Gastrocnemius medialis (tissue), 4 donors: ENCODE measurements around the gene ZBTB16. TPM values are rescaled to one million over a fixed set of nuclear protein-coding genes. Genes with fewer than 3 reads are reported as not detected.

Experiments
- ATAC-seq, 2 donors: fragments of 150-250 bp; one replicate each; pipeline ENCODE4 v1.9.1; 2016
- DNase-seq, 2 donors: peaks; one replicate each; pipeline ENCODE4 v3.0.0-alpha.2; 2019
- H3K27ac ChIP-seq, 4 donors: fragments of 200-600 bp; sonication (generic); 1 replicate in 1 of 4; 2 replicates in 3 of 4; pipeline ENCODE4 v1.5.1; 2016 to 2018; ENCODE audit warnings: mild to moderate bottlenecking in 2 of 4, moderate library complexity in 1 of 4
- H3K27me3 ChIP-seq, 3 donors: fragments of 200-600 bp; sonication (generic) in 2 of 3; 1 replicate in 1 of 3; 2 replicates in 2 of 3; pipeline versions ENCODE4 v1.5.1 to v1.6.0; 2016 to 2019; ENCODE audit warnings: mild to moderate bottlenecking in 1 of 3, moderate library complexity in 1 of 3
- H3K36me3 ChIP-seq, 2 donors: fragments of 200-600 bp; sonication (generic) in 1 of 2; one replicate each; pipeline ENCODE4 v1.5.1; 2017 to 2018
- H3K4me1 ChIP-seq, 2 donors: fragments of 200-600 bp; sonication (generic) in 1 of 2; one replicate each; pipeline ENCODE4 v1.5.1; 2016 to 2017; ENCODE audit warnings: mild to moderate bottlenecking in 2 of 2
- H3K4me3 ChIP-seq, 4 donors: fragments of 200-600 bp; sonication (generic) in 3 of 4; 1 replicate in 1 of 4; 2 replicates in 3 of 4; pipeline ENCODE4 v1.5.1; 2016 to 2019; ENCODE audit warnings: mild to moderate bottlenecking in 2 of 4
- H3K9me3 ChIP-seq, 3 donors: fragments of 200-600 bp; sonication (generic) in 2 of 3; 1 replicate in 1 of 3; 2 replicates in 2 of 3; pipeline ENCODE4 v1.5.1; 2016 to 2019
- POLR2A ChIP-seq, 2 donors: fragments of 450-650 bp; IDR thresholded peaks; one replicate each; pipeline ENCODE4 v1.6.1; 2017; ENCODE audit warnings: antibody characterized with exemption in 2 of 2, mild to moderate bottlenecking in 2 of 2, moderate library complexity in 2 of 2
- in situ Hi-C, 4 donors: fragments of 200-750 bp; cut with MboI; loops; one replicate each; pipeline versions ENCODE4 v1.15.0 to v1.8.0; 2017; ENCODE audit warnings: low sequenced_read_pairs in 4 of 4
- intact Hi-C: fragments of 100-400 bp; cut with DNase I; formaldehyde crosslinking; loops from one replicate; pipeline ENCODE4 v1.15.1; 2023; ENCODE audit warnings: low total_unique reads
- total RNA-seq, 4 donors: library from RNA; depleted of rRNA; stranded (reverse); fragments of >200 nt; gene quantifications; one replicate each; pipeline versions ENCODE4 v1.1.0 to v1.2.3, GENCODE V29; 2016
- TF ChIP-seq, protein P1 (sequence below), 5 experiments: fragments of 450-650 bp in 3 of 5; fragments of 200-600 bp in 2 of 5; sonication (generic) in 2 of 5; IDR thresholded peaks in 4 of 5; conservative IDR thresholded peaks in 1 of 5; 1 replicate in 4 of 5; 2 replicates in 1 of 5; pipeline ENCODE4 v1.5.1; 2016 to 2019; ENCODE audit warnings: antibody characterized with exemption in 5 of 5, mild to moderate bottlenecking in 3 of 5, moderate library complexity in 3 of 5

Gene ZBTB16
- total RNA-seq, 4 donors from 2014 or later: 156 to 250 (median 196) TPM

DNA sequence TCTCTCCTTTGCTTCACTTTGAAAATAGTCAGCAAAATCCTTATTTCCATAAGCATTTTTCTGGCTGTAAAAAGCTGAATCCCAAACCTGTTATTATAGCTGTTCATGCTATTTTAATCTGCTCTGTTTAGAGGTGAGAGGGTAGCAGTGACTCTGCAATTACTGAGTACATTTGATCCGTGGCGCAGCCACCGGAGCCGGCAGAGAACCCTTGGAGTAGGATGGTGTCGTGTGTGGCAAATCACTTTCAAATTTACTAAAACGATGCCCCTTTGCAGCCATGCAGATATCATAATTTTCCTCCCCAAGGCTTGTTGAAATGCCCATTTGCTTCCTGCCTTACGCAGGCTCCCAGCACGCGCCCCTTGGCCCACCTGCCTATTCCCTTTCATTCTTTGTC is 69.6 kb downstream of the ZBTB16 start:
- Histone ChIP-seq H3K27ac (peak overlapping the region; percentile 94 to 99 (median 96)), H3K4me1 (peaks cover 97 to 98% of the 10 kb centered on the region in 2 donors), H3K9me3 (no peaks in the 10 kb centered on the region), H3K36me3 (peaks cover 0 to 27% of the 10 kb centered on the region in 2 donors), H3K4me3 (peak overlapping the region; percentile 6 to 36 (median 28)), H3K27me3 (no peaks in the 10 kb centered on the region)
- ATAC-seq (peak in 1 of 2 donors; percentile 22), DNase-seq (no peak)
- intact Hi-C loops: no loop called here
- in situ Hi-C loops: no loop called here
- TF ChIP-seq POLR2A (IDR thresholded peaks at IDR 0.05): peak; percentile 32 to 51
- TF ChIP-seq, protein P1, sequence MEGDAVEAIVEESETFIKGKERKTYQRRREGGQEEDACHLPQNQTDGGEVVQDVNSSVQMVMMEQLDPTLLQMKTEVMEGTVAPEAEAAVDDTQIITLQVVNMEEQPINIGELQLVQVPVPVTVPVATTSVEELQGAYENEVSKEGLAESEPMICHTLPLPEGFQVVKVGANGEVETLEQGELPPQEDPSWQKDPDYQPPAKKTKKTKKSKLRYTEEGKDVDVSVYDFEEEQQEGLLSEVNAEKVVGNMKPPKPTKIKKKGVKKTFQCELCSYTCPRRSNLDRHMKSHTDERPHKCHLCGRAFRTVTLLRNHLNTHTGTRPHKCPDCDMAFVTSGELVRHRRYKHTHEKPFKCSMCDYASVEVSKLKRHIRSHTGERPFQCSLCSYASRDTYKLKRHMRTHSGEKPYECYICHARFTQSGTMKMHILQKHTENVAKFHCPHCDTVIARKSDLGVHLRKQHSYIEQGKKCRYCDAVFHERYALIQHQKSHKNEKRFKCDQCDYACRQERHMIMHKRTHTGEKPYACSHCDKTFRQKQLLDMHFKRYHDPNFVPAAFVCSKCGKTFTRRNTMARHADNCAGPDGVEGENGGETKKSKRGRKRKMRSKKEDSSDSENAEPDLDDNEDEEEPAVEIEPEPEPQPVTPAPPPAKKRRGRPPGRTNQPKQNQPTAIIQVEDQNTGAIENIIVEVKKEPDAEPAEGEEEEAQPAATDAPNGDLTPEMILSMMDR (IDR thresholded peaks at IDR 0.05 in 4 of 5, conservative IDR thresholded peaks at IDR 0.05 in 1 of 5): no peak

DNA sequence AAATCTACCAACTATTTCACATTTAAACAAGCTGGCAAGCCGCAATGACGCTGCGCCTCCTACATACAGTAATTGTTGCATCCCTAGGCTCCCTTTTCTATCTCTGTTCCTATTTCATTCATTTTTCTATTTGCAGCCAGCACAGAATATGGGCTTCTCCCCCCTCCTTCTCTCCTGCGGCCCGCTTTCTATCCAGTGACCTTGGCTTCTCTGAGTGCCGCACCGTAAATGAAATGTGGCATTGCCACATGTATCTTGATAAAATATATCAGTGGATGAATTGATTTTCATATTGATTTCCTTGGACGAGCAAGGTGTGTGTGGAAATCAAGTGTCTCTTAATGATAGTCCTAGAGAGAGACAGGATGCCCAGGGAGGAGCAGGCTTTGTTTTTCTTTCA is 70.2 kb downstream of the ZBTB16 start:
- Histone ChIP-seq H3K27ac (peak overlapping the region; percentile 94 to 99 (median 96)), H3K9me3 (no peaks in the 10 kb centered on the region), H3K36me3 (peaks cover 0 to 27% of the 10 kb centered on the region in 2 donors), H3K4me3 (peak overlapping the region; percentile 8 to 36 (median 28)), H3K27me3 (no peaks in the 10 kb centered on the region), H3K4me1 (peaks cover 100% of the 10 kb centered on the region in 2 donors)
- intact Hi-C loops: no loop called here
- TF ChIP-seq, protein P1 (IDR thresholded peaks at IDR 0.05 in 4 of 5, conservative IDR thresholded peaks at IDR 0.05 in 1 of 5): no peak
- no peak for TF ChIP-seq POLR2A (IDR thresholded peaks at IDR 0.05)
- in situ Hi-C loops: no loop called here
- DNase-seq (no peak), ATAC-seq (no peak)

DNA sequence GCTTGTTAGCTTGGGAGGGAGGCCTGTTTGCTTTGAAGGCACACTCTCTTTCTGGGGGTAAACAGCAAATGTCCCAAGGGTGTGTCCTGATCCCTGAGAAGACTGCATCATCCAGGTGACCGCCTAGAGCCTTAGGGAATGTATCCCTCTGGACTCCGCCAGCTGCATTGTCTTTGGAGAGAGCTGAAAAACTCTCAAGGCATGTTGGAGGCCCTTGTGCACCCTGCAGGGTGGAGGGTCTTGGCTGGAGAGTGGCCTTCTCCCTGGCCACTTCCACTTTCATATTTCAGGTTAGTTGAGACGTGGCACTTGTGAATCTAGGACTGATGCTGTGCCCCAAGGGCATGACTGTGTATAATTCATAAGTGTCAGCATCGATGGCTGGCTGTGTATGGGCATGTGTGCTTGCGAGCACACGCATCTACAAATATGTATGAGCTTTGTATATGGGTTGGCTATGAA is 70.6 kb downstream of the ZBTB16 start:
- DNase-seq (no peak), ATAC-seq (peak in 1 of 2 donors; percentile 1)
- no peak for TF ChIP-seq POLR2A (IDR thresholded peaks at IDR 0.05)
- TF ChIP-seq, protein P1 (IDR thresholded peaks at IDR 0.05 in 4 of 5, conservative IDR thresholded peaks at IDR 0.05 in 1 of 5): no peak
- Histone ChIP-seq H3K27ac (peak overlapping the region; percentile 94 to 99 (median 96)), H3K4me1 (peaks cover 100% of the 10 kb centered on the region in 2 donors), H3K36me3 (peaks cover 0 to 27% of the 10 kb centered on the region in 2 donors), H3K9me3 (no peaks in the 10 kb centered on the region), H3K4me3 (peak overlapping the region; percentile 8 to 36 (median 28)), H3K27me3 (no peaks in the 10 kb centered on the region)
- intact Hi-C loops (no loop called here), in situ Hi-C loops (no loop called here)

DNA sequence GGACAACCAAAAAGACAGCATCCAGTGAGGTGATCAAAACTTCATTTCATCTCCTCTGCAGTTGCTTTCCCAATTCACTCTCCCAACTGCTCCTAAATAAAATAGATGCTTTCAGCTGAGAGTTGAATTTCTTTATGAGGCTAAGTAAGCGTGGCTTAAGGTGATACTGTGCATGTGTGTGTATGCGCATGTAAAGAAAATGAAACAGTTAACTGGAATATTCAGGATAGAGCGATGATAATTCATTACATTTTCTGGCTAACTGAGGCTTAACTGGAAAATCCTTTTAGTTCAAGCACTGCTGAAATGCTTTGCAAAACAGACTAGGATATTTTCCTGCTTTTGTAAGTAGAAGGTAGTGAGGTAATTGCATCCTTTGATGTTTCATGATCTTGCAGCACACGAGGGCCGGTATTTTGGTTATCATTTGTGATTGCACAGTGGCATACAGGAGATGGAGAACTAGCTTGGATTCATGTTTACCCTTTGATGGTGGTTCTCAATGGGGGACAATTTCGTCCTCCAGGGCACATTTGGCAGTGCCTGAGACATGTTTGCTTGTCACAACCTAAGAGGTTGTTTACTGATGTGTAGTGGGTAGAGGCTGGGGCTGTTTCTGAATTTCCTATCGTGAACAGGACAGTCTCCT is 71.2 kb downstream of the ZBTB16 start:
- H3K36me3 ChIP-seq: peaks cover 0 to 21% of the 10 kb centered on the region in 2 donors
- no peak for TF ChIP-seq POLR2A (IDR thresholded peaks at IDR 0.05)
- TF ChIP-seq, protein P1 (IDR thresholded peaks at IDR 0.05 in 4 of 5, conservative IDR thresholded peaks at IDR 0.05 in 1 of 5): no peak

More for the DNA sequence above, 71.2 kb downstream of the ZBTB16 start:
- Histone ChIP-seq H3K9me3 (no peaks in the 10 kb centered on the region), H3K4me1 (peaks cover 99 to 100% of the 10 kb centered on the region in 2 donors), H3K27ac (peak overlapping the region; percentile 94 to 99 (median 96)), H3K27me3 (no peaks in the 10 kb centered on the region), H3K4me3 (peak overlapping the region; percentile 12 to 36 (median 28))
- ATAC-seq (no peak), DNase-seq (no peak)
- in situ Hi-C loops: no loop called here
- intact Hi-C loops: no loop called here
